HL-60/S4 (cell line): ENCODE data around the gene MAP2K1.
"Not testable (repeated sequence)": the region's sequence is repeated elsewhere in the genome, so short reads cannot be mapped to it uniquely, and the experiment has no call there.

Experiments
- in situ Hi-C: fragments of 300-500 bp; cut with MboI; formaldehyde crosslinking; loops from 2 replicates; pipeline ENCODE4 v1.14.3; 2022; ENCODE audit warnings: low sequenced_read_pairs

Gene MAP2K1

GRCh38 chr15:66500346-66500745, 113.6 kb downstream of the MAP2K1 start:
- in situ Hi-C loops: not testable (repeated sequence)

- in situ Hi-C loops: no loop called here
Measured at GRCh38 chr15:66502491-66502890, 115.8 kb downstream of the MAP2K1 start.

- in situ Hi-C loops: not testable (repeated sequence)
Measured at GRCh38 chr15:66503041-66503648, 116.4 kb downstream of the MAP2K1 start.

- in situ Hi-C loops: no loop called here
Measured at GRCh38 chr15:66503780-66504562, 117.3 kb downstream of the MAP2K1 start.

GRCh38 chr15:66504563-66505429, 118.1 kb downstream of the MAP2K1 start, which contains the start of the genes RPL4 and ZWILCH:
Gene RPL4 (minus strand): TSS chr15:66504855. CDS start chr15:66504790, 65 bp downstream.
Gene ZWILCH (plus strand): TSS chr15:66505326. CDS start chr15:66505339, 13 bp downstream.
- in situ Hi-C loops: no loop called here

- in situ Hi-C loops: no loop called here
Measured at GRCh38 chr15:66505430-66505811, 118.7 kb downstream of the MAP2K1 start.

- in situ Hi-C loops: no loop called here
Measured at GRCh38 chr15:66505818-66506217, 119.1 kb downstream of the MAP2K1 start.

- in situ Hi-C loops: no loop called here
Measured at GRCh38 chr15:66508293-66508883, 121.7 kb downstream of the MAP2K1 start.

- in situ Hi-C loops: no loop called here
Measured at GRCh38 chr15:66514586-66514985, 127.9 kb downstream of the MAP2K1 start.

GRCh38 chr15:66515901-66516322, 129.2 kb downstream of the MAP2K1 start:
- in situ Hi-C loops: no loop called here

- in situ Hi-C loops: no loop called here
Measured at GRCh38 chr15:66523926-66524325, 137.2 kb downstream of the MAP2K1 start.

GRCh38 chr15:66524838-66525237, 138.1 kb downstream of the MAP2K1 start:
- in situ Hi-C loops: no loop called here

GRCh38 chr15:66535056-66535455, 148.3 kb downstream of the MAP2K1 start:
- in situ Hi-C loops: no loop called here
